EH (cell line): Measurements from ENCODE around the gene BEND6.
A peak's percentile ranks its signal among the peaks of the same experiment; 100 is the strongest.
"Not testable (repeated sequence)": the region's sequence is repeated elsewhere in the genome, so short reads cannot be mapped to it uniquely, and the experiment has no call there.

ENCODE experiments used
- DNase-seq: peaks from one replicate; pipeline ENCODE4 v3.0.0-alpha.2; 2015; ENCODE audit warnings: low read depth

The BEND6 gene

DNA sequence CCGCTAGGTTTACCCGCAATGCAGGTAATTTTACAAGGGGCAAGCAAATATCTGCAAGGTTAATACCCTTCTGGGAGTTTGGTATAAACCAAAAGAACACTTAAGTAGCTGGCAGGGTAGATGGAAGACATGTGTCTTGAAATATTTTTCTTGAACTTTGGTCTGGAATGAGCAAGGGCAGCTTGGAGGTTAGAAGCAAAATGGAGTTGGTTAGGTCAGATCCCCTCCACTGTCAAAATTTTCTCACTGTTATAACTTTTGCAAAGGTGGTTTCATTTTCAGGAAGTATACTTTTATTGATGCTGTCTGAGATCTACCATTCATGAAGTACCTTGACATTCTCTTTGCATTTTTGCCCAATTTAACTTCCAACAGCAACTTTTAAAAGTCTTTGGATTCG is 78.3 kb downstream of the BEND6 start:
- no peak for DNase-seq

DNA sequence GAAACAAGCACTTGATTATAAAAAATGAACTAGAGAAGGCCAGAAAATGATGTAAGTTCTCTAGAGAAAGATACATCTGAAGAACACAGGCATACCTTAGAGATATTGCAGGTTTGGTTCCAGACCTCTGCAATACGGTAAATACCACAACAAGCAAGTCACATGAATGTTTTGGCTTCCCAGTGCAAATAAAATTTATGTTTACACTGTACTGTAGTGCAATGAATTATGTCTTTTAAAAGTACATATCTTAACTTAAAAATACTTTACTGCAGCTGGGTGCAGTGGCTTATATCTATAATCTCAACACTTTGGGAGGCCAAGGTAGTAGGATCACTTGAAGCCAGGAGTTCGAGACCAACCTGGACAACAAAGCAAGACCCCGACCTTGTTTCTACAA is 80.6 kb downstream of the BEND6 start:
- no peak for DNase-seq

DNA sequence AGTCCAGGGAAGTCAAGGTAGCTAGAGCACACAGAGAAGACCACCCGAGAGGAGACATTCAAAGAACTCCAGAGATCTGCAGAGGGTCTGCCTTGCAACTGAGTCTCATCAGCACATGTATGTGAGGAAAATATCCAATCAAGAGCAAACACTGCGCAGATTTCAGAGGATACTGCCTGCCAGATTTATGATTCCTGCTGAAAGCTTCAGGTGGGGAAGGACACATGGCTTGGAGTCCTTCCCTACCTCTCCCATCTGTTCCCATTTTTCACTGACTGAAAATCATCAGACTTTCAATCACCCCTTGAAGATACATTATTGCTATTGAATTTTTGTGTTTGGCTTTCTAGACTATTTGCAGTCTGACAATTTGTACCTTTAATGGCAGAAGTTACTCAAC is 84.0 kb downstream of the BEND6 start:
- no peak for DNase-seq

DNA sequence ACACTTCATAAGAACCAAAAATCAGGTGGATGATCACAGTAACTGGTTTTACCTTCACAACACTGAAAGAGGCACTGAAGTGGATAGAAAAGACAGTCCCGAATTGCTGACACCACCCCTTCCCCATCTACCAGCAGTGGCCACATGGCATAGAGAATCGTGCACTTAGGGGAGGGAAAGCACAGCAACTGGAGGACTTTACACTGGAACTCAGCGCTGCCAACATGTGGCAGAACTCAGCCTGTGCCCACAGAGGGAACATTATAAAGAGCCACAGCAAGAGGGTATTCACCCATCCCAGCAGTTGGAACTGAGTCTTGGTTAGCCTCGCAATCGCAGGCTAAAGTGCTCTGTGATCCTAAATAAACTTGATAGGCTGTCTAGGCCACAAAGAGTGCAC is 85.1 kb downstream of the BEND6 start:
- peak; percentile 5 for DNase-seq

DNA sequence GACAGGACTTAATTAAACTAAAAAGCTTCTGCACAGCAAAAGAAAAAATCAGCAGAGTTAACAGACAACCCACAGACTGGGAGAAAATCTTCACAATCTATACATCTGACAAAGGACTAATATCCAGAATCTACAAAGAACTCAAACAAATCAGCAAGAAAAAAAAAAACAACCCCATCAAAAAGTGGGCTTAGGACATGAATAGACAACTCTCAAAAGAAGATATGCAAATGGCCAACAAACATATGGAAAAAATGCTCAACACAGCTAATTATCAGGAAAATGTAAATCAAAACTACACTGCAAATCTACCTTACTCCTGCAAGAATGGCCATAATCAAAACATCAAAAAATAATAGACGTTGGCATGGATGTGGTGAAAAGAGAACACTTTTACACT is 89.2 kb downstream of the BEND6 start:
- not testable (repeated sequence) for DNase-seq

DNA sequence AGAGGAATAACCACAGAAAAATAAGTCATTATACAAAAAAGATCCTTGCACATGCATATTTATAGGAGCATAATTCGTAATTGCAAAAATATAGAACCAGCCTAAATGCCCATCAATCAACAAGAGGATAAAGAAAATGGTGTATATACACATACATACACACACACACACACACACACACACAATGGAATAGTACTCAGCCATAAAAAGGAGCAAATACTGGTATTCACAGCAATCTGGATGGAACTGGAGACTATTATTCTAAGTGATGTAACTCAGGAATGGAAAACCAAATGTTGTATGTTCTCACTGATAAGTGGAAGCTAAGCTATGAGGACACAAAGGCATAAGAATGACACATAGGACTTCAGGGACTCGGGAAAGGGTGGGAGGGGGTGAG is 89.7 kb downstream of the BEND6 start:
- DNase-seq = no peak

DNA sequence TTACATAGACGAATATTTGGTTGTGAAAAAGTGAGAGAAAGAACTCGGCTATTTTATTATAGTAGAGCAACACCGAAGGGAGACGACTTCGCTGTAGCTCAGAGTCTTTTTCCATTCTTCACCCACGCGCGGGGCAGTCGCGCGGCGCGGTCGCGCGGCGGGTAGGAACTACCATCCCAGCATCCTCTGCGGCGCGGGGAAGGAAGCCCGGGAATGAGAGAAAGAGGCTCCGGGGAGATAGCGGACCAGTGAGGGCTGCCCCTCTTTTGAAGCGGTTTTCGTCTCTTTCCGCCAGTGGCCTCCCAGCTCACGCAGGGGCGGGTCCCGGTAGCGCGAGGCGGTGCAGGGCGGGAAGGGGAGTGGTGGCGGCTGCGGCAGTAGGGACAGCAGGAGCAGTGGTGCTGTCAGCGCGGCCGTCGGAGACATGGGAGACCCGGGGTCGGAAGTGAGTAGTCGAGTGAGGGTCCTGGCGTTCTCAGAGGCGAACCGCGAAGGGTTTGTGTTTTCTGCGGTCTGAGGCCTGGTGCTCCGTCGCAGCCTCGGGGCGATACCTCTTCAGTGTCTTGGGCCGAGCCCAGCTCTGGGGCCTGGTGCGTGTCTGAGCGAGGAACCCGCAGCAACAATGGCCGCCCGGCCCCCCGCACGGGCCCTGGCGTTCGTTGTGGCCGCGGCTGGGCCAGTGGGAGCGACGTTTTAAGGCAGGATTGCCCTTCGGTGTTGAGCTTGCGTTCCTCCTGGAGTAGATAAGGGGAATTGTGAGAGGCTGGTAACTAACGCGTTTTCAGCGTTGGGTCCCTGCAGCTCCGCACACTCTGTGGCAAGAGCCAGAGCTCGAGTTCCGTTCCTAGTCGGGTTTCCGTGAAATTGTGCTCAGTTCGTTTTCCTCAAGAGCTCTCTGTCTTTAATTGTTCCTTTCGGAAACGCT is 91.7 kb downstream of the BEND6 start, which contains the start of gene KIAA1586:
Gene KIAA1586, plus strand, starts transcription at position 362 of the 925 bp plus-strand sequence. Its CDS starts 63 bp downstream, at position 425.
- DNase-seq = peak; percentile 94

DNA sequence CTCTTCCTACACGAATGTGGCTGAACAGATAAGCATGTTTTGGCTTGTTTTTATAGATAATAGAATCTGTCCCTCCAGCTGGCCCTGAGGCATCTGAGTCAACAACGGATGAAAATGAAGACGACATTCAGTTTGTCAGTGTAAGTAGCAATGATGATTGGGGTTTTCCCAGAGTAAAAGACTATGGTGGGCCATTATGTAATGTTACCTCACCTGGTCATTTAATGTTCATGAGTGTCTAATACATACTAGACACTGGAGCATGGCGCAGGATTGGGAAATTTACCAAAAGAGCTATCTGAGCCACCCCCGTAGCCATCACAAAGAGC is 92.3 kb downstream of the BEND6 start:
- DNase-seq = not testable (repeated sequence)

DNA sequence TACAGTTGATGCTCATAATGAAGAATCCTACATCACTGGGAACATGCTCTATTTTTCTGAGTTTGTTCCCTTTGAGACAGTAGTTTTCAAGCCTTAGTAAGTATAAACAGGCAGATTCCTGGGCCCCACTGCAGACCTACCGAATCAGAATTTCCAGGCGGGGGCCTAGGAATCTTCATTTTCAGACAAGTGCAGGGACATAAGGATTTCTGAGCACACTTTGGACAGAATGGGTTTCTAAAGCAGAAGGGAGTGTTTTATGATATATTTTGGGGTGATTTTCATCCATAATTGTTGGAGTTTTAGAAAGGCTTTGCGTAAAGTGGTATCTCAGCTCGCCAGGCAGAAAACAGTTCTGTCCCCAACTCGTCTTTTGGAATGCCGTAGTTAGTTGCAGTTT is 93.0 kb downstream of the BEND6 start:
- not testable (repeated sequence) for DNase-seq

DNA sequence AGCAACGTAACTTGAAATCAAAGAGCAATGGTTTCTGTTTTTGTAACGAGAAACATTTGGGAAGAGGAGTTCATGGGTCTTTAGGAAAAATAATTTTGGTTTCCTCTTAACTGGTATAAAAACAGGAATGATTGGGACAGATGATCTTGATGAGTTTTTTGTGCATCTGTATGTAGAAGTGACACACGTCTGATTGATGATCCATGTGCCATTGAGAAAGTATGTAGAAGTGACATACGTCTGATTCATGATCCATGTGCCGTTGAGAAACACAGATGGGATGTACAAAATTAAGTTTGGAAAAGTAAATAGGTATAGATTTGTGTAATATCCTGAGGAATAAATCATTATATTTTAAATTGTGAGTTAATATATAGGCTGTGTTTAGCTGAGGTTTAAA is 93.7 kb downstream of the BEND6 start:
- DNase-seq = peak; percentile 7

DNA sequence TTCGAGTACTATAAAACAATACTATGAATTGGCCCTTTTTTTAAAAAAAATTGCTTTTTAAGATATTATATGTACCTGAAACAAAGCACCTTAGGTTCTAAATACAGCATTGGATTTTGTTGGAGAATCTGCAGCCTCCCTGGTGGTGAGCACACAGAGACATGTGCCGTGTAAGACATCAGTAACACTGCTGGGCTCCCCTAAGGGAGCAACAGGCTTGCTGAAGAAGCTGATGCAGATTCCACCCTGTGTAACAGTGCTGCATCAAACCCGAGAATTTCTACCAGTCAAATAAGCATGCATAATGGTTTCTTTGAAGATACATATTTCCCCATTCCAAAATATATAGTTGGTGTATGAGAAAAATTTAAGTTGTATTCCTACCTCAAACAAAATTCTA is 108.9 kb downstream of the BEND6 start:
- DNase-seq = no peak

DNA sequence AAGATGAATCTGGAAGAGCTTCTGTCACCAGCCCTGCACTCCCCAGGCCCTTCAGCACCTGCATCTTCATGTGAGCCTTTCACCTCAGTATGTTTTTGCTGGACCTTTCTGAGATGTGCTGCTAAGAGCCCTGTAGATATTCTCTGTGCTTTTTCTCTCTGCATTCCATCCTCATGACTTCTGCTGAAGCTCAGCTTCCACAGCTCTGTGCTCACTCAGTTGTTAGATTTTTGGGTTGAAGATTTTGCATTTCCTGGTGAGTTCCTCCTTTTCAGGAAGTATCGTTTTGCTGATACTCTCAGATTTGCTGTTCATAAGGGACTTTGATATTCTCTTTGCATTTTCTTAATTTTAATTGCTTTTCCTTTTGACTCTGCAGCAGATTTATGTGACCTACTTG is 109.9 kb downstream of the BEND6 start:
- peak; percentile 55 for DNase-seq

DNA sequence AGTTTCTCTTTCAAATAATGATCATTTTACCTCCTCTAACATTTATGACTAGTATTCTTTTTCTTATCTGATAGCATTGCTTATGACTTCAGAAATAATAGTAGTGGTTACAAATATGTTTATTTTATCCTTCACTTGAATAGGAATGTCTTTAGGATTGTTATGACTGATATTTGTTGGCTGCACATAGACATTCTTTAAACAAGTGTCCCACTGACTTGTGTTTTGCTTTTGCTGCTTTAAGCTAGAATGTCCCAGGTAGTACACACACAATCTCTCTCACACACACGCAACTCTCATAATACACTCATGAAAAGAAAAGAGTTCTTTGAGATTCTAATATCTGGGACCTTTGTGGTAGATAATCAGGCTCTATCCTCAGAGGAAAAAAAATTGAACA is 113.2 kb downstream of the BEND6 start:
- peak; percentile 49 for DNase-seq

DNA sequence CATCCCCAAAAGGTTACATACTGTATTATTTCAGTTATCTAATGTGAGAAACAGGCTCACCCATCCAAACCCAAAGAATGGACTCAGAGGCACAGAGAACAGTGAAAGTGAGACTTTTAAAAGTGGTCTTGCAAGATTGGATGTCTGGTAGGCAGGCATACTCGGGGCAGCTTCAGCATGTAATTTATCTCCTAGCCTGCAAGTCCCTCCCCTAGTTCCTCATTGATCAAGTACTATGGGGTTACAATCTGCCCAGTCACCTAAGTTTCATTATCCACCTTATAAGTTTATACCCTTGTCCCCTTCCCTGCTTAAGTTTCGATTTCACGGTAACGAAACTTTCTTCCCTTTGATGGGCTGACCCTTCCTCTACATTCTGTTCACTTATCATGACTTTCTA is 114.3 kb downstream of the BEND6 start:
- no peak for DNase-seq

DNA sequence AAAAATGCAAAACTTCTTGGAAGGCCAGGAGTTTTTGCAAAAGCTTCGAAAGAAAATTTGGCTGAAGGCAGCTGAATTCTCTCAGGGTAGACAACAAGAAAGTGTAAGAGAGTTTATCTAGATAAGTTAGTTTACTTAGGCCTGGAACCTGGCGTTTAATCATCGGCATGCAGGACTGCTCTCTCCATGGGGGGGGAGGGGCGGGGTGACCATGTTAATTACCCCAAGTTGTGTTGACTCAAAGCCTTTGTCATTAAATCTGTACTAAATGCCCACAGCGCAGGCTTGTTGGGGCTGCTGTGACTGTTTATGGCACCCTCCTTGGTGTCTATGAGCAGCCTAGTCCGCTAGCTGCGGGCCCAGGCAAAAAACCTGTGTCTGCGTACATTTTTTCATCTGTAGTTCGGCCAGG is 115.0 kb downstream of the BEND6 start:
- no peak for DNase-seq

DNA sequence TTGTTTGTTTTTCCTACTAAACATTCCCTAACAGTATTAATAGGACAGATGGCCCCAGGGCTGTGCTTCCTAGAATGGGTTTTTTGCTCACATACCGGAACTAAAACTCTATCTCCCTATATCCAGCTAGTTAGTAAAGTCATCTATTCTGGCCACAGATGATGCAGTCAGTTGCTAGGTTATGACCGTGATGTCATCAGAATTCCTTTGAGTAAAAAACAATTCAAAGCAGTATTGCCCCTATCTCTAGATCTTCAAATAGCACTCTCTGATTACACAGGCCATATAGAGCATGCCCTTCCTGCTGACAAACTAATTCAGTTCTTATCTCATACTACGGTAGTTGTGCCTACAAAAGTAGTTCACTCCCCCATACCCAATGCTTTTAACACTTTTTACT is 117.2 kb downstream of the BEND6 start:
- DNase-seq = peak; percentile 7

DNA sequence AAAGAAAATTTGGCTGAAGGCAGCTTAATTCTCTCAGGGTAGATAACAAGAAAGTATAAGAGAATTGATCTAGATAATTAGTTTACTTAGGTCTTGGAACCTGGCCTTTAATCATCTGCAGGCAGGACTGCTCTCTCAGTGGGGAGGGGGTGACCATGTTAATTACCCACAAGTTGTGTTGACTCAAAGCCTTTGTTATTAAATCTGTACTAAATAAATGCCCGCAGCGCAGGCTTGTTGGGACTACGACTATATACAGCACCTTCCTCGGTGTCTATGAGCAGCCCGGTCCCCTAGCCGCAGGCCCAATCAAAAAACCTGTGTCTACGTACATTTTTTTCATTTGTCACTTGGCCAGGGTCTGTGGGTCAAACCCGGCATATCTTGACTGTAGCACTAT is 119.5 kb downstream of the BEND6 start:
- DNase-seq = no peak

DNA sequence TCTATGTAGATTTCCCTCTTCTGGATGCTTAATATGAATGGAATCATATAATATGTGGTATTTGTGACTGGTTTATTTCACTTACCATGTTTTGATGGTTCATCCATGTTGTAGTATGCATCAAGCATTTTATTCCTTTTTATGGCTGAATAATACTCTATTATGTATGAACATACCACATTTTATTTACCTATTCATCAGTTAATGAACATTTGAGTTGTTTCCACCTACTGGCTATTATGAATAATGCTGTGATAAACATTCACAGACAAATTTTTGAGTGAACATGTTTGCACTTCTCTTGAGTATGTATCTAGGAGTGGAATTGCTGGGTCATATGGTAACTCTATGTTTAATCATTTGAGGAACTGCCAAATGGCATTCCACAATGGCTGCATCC is 120.2 kb downstream of the BEND6 start:
- peak; percentile 9 for DNase-seq
